Astrocyte of the spinal cord (primary cell): ENCODE results near the gene KCNQ1.

Experiments
- DNase-seq: peaks from one replicate; pipeline ENCODE4 v3.0.0; 2011; ENCODE audit warnings: low read depth, low spot score
- H3K4me3 ChIP-seq: 2 replicates; pipeline ENCODE4 v1.5.1; 2011; ENCODE audit warnings: low read depth, mild to moderate bottlenecking, low read length, moderate library complexity
- in situ Hi-C: cut with HindIII; loops from 2 replicates; pipeline ENCODE4 v1.10.0; 2017; ENCODE audit warnings: low sequenced_read_pairs
- TF ChIP-seq, protein P1 (sequence below): IDR thresholded peaks from 2 replicates; pipeline ENCODE4 v1.5.1; 2012; ENCODE audit warnings: low read depth, mild to moderate bottlenecking, low read length, inconsistent platforms

KCNQ1 gene

DNA sequence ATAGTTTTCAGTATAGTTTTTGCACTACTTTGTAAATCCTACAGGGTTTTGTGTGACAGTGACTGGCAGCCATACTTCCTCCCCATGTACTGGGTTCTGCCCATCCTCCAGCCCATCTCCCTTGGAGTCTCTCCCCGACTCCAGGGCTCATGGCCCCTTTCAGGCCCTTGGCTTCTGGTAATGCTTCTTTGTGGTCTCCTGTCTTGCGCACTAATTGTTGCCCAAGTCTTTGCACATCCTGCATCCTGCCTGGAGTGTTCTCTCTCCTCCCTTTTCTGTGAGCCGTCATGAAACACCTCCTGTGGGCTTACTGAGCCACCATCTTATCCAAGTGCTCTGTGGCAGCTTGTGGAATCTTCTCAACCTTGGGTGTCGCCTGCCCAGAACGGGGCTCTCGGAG lies 266.4 kb downstream of the KCNQ1 start:
- in situ Hi-C loops: no loop called here
- no peak for DNase-seq
- H3K4me3 ChIP-seq: no peak overlapping the region
- TF ChIP-seq, protein P1, sequence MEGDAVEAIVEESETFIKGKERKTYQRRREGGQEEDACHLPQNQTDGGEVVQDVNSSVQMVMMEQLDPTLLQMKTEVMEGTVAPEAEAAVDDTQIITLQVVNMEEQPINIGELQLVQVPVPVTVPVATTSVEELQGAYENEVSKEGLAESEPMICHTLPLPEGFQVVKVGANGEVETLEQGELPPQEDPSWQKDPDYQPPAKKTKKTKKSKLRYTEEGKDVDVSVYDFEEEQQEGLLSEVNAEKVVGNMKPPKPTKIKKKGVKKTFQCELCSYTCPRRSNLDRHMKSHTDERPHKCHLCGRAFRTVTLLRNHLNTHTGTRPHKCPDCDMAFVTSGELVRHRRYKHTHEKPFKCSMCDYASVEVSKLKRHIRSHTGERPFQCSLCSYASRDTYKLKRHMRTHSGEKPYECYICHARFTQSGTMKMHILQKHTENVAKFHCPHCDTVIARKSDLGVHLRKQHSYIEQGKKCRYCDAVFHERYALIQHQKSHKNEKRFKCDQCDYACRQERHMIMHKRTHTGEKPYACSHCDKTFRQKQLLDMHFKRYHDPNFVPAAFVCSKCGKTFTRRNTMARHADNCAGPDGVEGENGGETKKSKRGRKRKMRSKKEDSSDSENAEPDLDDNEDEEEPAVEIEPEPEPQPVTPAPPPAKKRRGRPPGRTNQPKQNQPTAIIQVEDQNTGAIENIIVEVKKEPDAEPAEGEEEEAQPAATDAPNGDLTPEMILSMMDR: no peak

DNA sequence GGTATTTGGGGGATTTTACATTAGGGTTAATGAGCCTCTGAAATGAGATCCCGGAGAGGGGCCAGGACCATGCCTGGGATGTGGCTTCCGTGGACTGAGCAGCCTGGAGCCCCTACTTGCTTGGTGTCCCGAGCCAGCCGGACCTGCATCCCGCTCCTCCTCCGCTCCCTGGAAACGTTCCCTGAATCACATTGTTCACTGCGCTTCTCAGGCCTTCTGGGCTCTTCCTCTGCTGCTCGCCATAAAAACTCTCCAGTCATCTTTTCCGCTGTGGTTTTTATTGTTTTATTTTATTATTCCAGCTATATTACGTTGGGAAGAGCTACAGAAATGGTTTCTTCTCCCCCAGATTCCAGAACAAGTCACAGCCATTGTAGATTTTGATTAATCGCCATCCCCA lies 268.3 kb downstream of the KCNQ1 start:
- no peak overlapping the region for H3K4me3 ChIP-seq

DNA sequence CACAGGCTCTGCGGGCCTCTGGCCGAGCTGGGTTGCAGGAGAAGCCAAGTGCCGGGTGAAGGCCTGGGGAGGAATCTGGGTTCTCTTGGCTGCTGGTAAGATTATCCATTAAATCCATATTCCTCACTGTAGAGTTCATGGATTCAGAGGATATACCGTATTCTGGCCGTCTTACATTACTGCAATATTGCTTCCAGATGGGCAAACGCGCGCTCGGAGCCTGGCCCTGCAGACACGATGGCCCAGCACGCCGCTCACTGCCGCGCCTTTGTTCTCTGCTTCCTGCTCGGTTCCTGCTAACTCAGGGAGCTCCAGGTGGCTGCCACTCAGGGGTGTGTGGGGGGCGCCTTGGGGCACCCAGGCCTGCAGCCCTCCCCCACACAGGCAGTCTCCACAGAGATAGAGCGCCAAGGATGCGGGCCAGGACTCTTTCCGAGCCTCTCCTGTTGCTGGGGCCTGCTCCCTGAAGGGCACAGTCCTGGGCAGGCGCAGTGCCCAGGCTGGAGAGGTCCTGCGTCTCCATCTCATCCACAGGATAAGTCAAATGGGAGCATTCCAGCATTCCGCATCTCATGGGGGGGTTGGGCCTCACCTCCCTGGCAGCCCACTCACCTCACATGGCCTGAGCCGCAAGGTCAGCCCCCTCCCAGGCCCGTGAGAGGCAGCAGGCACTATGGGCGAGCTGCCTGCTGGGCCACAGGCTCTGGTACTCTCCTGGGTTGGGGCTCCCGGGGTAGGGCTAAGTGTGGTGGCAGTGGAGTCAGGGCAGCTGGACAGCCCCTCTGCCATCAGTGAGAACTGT lies 269.1 kb downstream of the KCNQ1 start:
- no peak for DNase-seq
- TF ChIP-seq, protein P1: no peak
- in situ Hi-C loops: no loop called here
- H3K4me3 ChIP-seq: no peak overlapping the region

More for the DNA sequence above, 268.3 kb downstream of the KCNQ1 start:
- in situ Hi-C loops: no loop called here
- no peak for DNase-seq
- TF ChIP-seq, protein P1: no peak

DNA sequence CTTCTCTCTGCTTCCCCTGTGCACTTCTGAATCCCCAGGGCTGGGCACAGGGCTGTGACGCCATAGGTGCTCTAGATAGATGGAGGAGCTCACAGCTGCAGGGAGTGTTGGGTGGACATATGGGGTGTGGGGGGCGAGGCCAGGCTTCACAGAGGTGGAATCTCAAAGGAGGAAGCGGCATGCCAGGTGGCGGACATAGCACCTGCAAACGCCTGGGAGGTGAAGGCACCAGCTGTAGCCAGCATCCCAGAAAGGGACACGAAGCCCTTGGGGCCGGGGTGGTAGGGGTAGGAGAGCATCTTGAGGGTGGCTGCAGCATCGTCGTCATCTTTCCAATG lies 269.6 kb downstream of the KCNQ1 start:
- TF ChIP-seq, protein P1: no peak
- in situ Hi-C loops: no loop called here
- no peak for DNase-seq
- no peak overlapping the region for H3K4me3 ChIP-seq

DNA sequence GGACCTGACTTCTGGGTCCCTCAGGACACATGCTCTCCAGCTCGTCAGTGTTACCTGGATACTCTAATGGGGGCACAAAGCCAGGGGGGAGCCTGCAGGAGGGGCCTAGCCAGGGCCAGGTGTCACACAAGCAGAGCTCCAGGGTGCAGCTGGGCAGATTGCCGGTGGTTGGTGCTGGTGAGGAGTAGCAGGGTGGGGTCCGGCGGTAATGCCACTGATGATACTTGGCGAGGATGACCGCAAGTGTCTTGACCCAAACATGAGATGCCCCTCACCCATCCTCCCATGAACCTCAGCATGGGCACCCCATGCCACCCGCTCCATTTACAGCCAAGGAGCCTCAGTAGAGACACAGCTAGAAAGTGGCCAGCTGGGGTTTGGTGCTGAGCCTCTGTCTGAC lies 270.1 kb downstream of the KCNQ1 start:
- DNase-seq: no peak
- in situ Hi-C loops: no loop called here
- TF ChIP-seq, protein P1: no peak
- no peak overlapping the region for H3K4me3 ChIP-seq

DNA sequence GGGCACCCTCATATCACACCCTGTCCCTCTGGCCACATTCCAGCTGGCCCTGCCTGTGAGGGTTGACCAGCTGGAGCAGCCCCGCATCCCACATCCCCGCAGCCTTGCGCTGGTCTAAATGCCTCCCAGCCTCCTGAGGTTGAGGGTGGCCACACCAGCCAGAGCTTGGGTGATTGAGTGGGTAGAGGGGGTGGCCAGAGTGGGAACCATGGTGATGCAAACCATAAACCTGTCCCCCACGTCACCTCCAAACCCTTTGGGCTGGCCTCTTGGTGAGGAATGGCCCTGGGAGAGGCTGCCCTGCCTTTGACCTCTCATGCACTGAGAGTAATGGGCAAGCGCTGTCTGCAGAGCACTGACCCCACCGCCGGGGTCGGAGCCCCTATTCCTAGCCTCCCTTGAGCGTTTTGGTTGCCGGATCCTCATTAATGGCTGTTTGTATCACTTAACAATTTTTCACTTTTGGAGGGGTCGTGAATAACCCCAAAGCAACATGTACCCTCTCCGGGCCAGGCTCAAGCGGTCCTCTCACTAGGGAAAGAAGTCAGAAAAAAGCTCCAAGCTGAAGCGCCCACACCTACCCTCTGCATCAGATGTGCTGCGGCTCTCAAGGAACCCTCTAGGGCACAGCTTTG lies 271.0 kb downstream of the KCNQ1 start:
- TF ChIP-seq, protein P1: no peak
- H3K4me3 ChIP-seq: no peak overlapping the region
- DNase-seq: no peak
- in situ Hi-C loops: no loop called here
